GM18526 (cell line): Measurements from ENCODE around the gene CCDC71.

Experiments
- POLR2A ChIP-seq: IDR thresholded peaks from 3 replicates; pipeline ENCODE4 v1.6.1; 2011; ENCODE audit not compliant: insufficient read length; ENCODE audit errors: extremely low read depth

CCDC71 gene

GRCh38 chr3:49172551-49173041 lies 6.5 kb upstream of the CCDC71 start:
- no peak for TF ChIP-seq POLR2A

- TF ChIP-seq POLR2A: no peak
Measured at GRCh38 chr3:49171775-49172500, 5.8 kb upstream of the CCDC71 start.

- no peak for TF ChIP-seq POLR2A
Measured at GRCh38 chr3:49171119-49171774, 5.1 kb upstream of the CCDC71 start, which contains the start of gene KLHDC8B. Gene KLHDC8B, plus strand, starts transcription at chr3:49171598. Its CDS starts 1,172 bp downstream, at chr3:49172770.

- no peak for TF ChIP-seq POLR2A
Measured at GRCh38 chr3:49170744-49171118, 4.6 kb upstream of the CCDC71 start.

GRCh38 chr3:49166752-49167556 lies 823 bp upstream of the CCDC71 start:
- no peak for TF ChIP-seq POLR2A

- no peak for TF ChIP-seq POLR2A
Measured at GRCh38 chr3:49164983-49165720, 979 bp downstream of the CCDC71 start.

- no peak for TF ChIP-seq POLR2A
Measured at GRCh38 chr3:49163609-49164008, 2.5 kb downstream of the CCDC71 start.

- no peak for TF ChIP-seq POLR2A
Measured at GRCh38 chr3:49162751-49163419, 3.2 kb downstream of the CCDC71 start.

GRCh38 chr3:49161808-49162530 lies 4.2 kb downstream of the CCDC71 start:
- no peak for TF ChIP-seq POLR2A

- TF ChIP-seq POLR2A: no peak
Measured at GRCh38 chr3:49161197-49161596, 4.9 kb downstream of the CCDC71 start.

- TF ChIP-seq POLR2A: no peak
Measured at GRCh38 chr3:49158792-49159191, 7.3 kb downstream of the CCDC71 start.

- TF ChIP-seq POLR2A: no peak
Measured at GRCh38 chr3:49158103-49158709, 7.9 kb downstream of the CCDC71 start.

GRCh38 chr3:49157289-49157688 lies 8.8 kb downstream of the CCDC71 start:
- TF ChIP-seq POLR2A: no peak
